ENCODE results near the gene STRBP.

STRBP gene

GRCh38 chr9:123073441-123073840 is 194.9 kb downstream of the STRBP start:
- ChIA-PET POLR2A (no interaction called here), CTCF (interaction anchor here (1.0 to 13.9 kb wide), 4 partner anchors 9 to 279 kb away, joined by 3 to 288 read pairs (median 6); partner anchors contain the start of gene CRB2)
- H3K4me3 ChIP-seq (ENCODE audit: low read depth, low read length): no peak overlapping the region
- TF ChIP-seq, protein P1, sequence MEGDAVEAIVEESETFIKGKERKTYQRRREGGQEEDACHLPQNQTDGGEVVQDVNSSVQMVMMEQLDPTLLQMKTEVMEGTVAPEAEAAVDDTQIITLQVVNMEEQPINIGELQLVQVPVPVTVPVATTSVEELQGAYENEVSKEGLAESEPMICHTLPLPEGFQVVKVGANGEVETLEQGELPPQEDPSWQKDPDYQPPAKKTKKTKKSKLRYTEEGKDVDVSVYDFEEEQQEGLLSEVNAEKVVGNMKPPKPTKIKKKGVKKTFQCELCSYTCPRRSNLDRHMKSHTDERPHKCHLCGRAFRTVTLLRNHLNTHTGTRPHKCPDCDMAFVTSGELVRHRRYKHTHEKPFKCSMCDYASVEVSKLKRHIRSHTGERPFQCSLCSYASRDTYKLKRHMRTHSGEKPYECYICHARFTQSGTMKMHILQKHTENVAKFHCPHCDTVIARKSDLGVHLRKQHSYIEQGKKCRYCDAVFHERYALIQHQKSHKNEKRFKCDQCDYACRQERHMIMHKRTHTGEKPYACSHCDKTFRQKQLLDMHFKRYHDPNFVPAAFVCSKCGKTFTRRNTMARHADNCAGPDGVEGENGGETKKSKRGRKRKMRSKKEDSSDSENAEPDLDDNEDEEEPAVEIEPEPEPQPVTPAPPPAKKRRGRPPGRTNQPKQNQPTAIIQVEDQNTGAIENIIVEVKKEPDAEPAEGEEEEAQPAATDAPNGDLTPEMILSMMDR (IDR thresholded peaks at IDR 0.05; ENCODE audit: insufficient read depth, low read length, missing control alignments): no peak
- no peak for DNase-seq (ENCODE audit: low read depth, low spot score)

DNA sequence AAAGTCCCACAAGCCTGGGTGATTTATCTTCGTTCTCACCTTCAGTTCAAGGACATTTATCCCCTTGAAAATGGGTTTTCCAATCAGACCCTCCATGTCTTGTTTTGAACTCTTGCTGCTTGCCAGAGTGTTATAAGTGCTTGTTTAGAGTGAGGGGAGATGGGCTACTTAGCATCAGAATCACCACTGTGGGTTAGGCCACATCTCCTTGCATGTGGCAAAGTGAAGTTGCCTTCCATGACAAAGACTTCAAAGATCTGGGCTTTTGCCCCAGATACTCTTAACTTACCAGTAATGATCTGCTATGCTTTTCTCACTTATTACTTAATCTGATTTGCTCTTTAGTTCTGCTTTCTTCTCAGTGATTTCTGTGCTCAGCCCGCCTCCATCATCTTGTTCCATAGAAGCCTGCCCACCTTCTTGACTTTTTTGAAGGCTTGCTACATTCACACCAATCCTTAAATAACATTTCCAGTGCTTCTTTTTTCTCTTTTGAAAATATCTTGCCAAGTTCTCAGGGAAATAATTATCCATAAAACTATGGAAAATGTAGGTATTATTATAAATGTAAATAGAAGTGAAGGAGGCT is 195.9 kb downstream of the STRBP start:
- ChIA-PET CTCF (interaction anchor here (1.3 to 13.9 kb wide), 5 partner anchors 8 to 280 kb away, joined by 4 to 288 read pairs (median 5); partner anchors contain the start of gene CRB2), POLR2A (no interaction called here)
- DNase-seq (ENCODE audit: low read depth, low spot score): no peak
- TF ChIP-seq, protein P1 (IDR thresholded peaks at IDR 0.05; ENCODE audit: insufficient read depth, low read length, missing control alignments): no peak
- no peak overlapping the region for H3K4me3 ChIP-seq (ENCODE audit: low read depth, low read length)

Measured in AG04449 (cell line).